Measurements from ENCODE around the gene GRM5. TPM values are rescaled to one million over a fixed set of nuclear protein-coding genes. Genes with fewer than 3 reads are reported as not detected.
"Not testable (repeated sequence)": the region's sequence is repeated elsewhere in the genome, so short reads cannot be mapped to it uniquely, and the experiment has no call there.

GRM5 gene
- total RNA-seq, 2 donors from 2014 or later = 0.17 TPM; not detected in 1

DNA sequence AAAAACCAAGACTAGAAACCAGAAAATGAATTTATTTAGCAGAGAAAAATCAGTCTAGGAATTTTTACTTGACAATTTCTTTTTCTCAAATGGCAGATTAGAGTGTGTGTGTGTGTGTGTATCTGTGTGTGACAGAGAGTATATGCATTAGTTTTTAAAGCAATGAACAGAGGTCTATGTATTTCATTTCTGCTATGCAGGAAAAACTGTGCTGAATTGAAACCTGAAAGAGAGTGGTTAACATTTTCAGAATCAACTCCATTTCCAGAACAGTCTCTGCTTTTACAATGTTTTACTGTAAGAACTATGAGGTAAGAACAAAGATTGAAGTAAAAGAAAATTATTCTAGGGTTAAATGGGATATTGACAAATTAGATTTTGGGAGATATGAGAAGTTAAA lies 114.8 kb downstream of the GRM5 start:
- H3K27me3 ChIP-seq (replicated peaks; ENCODE audit: insufficient read depth) = no peaks in the 10 kb centered on the region
- H3K27ac ChIP-seq = no peak overlapping the region
- H3K9me3 ChIP-seq = no peaks in the 10 kb centered on the region
- H3K4me3 ChIP-seq = no peak overlapping the region
- no peak for TF ChIP-seq POLR2A (IDR thresholded peaks at IDR 0.05)
- TF ChIP-seq POLR2AphosphoS5 (IDR thresholded peaks at IDR 0.05) = no peak
- TF ChIP-seq, protein P1, sequence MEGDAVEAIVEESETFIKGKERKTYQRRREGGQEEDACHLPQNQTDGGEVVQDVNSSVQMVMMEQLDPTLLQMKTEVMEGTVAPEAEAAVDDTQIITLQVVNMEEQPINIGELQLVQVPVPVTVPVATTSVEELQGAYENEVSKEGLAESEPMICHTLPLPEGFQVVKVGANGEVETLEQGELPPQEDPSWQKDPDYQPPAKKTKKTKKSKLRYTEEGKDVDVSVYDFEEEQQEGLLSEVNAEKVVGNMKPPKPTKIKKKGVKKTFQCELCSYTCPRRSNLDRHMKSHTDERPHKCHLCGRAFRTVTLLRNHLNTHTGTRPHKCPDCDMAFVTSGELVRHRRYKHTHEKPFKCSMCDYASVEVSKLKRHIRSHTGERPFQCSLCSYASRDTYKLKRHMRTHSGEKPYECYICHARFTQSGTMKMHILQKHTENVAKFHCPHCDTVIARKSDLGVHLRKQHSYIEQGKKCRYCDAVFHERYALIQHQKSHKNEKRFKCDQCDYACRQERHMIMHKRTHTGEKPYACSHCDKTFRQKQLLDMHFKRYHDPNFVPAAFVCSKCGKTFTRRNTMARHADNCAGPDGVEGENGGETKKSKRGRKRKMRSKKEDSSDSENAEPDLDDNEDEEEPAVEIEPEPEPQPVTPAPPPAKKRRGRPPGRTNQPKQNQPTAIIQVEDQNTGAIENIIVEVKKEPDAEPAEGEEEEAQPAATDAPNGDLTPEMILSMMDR (IDR thresholded peaks at IDR 0.05) = no peak
- no peaks in the 10 kb centered on the region for H3K36me3 ChIP-seq
- H3K4me1 ChIP-seq (replicated peaks) = no peaks in the 10 kb centered on the region
- intact Hi-C loops (cut with DNase I) = no loop called here
- no peak for DNase-seq (ENCODE audit: low spot score)

DNA sequence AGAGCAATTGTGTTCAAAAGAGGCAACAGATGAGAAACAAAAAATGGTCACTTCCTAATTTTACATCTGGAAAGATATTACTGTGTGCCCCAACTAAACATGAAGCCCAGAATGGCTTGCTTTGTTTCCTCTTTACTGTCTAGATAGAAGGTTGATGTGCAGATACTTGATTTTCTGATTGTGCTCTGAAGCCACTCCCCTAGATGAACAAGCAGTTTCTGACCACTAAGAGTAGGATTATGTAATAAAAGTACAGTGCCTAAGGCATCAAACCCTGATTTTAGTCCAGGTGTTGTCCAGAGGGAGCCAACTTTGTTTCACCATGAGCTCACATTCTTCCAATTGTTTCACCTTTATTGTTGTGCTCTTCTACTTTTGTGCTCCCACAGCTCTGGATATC lies 116.9 kb downstream of the GRM5 start:
- intact Hi-C loops (cut with DNase I); H3K4me3 ChIP-seq; H3K27ac ChIP-seq; H3K4me1 ChIP-seq (replicated peaks); H3K27me3 ChIP-seq (replicated peaks; ENCODE audit: insufficient read depth); DNase-seq (ENCODE audit: low spot score); H3K9me3 ChIP-seq; H3K36me3 ChIP-seq: not testable (repeated sequence)

DNA sequence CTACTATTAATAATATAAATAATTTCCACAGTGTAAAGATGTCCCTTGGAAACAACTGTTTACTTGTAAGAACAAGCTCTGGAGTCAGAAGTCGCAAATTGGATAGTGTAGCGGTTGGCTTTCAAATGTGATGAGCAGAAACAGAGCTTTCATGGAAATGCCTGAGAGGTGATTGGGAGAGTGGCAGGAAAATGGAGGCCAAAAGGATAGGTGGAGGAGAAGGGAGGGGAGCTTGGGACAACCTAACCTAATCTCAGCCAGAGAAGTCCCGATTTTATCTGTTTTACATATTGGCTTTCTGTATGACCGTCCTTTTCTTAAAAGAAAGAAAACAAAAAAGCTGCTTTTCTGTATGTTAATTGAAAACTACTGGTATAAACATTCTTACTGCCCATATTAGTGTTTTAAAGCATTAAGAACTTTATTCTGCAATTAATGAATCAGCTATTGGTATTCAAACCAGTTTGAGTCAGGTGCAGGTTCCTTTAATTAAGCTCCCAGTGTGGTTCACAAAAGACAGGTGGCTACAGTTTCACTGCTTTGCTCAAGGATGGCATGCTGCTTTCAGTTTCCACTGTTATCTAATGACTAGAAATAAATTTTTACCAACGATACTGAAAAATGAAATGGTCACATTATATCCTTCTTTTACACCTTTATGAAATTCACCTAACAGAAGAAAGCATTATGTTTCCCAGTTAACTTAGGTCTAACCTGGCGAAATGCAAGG lies 117.8 kb downstream of the GRM5 start:
- H3K36me3 ChIP-seq; H3K27me3 ChIP-seq (replicated peaks; ENCODE audit: insufficient read depth); intact Hi-C loops (cut with DNase I); H3K27ac ChIP-seq; DNase-seq (ENCODE audit: low spot score); H3K4me3 ChIP-seq; H3K4me1 ChIP-seq (replicated peaks); H3K9me3 ChIP-seq: not testable (repeated sequence)
- 82% methylated on average over 6 of the region's 6 CpGs for WGBS

DNA sequence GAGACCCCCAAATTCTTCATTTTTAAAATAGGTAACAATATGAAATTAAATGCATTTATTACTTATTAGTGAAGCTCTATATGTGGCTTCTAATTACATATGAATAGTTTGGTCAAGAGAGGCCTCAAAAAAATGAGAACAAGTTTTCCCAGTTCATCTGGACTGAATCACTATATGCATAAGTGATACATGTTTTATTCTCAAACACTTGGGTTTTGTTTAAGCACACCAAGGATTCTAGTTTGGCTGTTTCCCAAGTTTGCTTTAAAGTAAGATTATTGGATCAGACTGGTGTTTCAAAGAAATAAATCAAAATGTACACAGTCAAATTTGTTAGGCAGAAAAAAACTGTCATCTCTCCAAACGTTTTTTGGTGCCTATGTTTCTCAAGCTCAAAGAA lies 136.1 kb downstream of the GRM5 start:
- H3K4me3 ChIP-seq; DNase-seq (ENCODE audit: low spot score); H3K4me1 ChIP-seq (replicated peaks); H3K27ac ChIP-seq; H3K27me3 ChIP-seq (replicated peaks; ENCODE audit: insufficient read depth); H3K9me3 ChIP-seq; intact Hi-C loops (cut with DNase I); H3K36me3 ChIP-seq: not testable (repeated sequence)
- WGBS = 0% methylated on average over 1 of the region's 1 CpG

DNA sequence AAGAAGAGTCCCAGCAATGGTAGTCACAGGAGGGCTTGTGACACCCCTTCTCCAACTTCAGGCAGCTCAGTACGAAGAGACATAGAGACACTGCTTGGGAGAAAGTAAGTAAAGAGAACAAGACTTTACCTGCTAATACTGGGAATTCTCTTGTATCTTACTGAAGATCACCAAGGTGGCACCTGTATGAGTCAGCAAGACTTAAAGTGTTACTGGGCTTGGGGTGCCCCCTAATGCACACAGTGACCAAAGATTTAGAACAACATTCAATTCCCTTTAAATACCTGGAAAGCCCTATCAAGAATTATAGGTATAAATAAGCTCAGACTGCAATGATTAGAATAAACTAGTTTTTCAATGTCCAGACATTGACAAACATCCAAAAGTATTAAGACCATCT lies 148.7 kb downstream of the GRM5 start:
- H3K36me3 ChIP-seq; H3K27me3 ChIP-seq (replicated peaks; ENCODE audit: insufficient read depth); DNase-seq (ENCODE audit: low spot score); H3K4me1 ChIP-seq (replicated peaks); H3K4me3 ChIP-seq; intact Hi-C loops (cut with DNase I); H3K27ac ChIP-seq; H3K9me3 ChIP-seq: not testable (repeated sequence)
- 81% methylated on average over 1 of the region's 1 CpG for WGBS

DNA sequence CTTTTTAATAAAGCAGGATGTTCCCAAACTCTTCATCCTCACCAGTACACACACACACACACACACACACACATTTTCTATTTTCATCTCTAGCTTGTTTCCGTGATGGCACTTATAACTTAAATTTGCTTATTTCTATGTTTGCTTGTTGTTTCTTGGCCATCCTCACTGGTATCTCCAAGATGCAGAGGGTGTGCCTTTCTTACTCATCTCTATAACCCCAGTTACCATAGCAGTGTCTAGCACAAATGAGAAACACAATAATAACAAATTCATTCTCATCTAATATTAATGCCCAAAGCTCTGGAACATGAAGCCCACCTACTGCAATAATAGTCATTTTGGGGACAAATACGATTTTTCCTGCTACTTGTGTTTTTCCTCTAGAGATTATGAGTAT lies 156.3 kb downstream of the GRM5 start:
- Histone ChIP-seq H3K9me3 (no peaks in the 10 kb centered on the region), H3K27me3 (replicated peaks; ENCODE audit: insufficient read depth) (no peaks in the 10 kb centered on the region), H3K36me3 (no peaks in the 10 kb centered on the region), H3K4me1 (replicated peaks) (no peaks in the 10 kb centered on the region), H3K4me3 (no peak overlapping the region), H3K27ac (no peak overlapping the region)
- intact Hi-C loops (cut with DNase I) = no loop called here
- TF ChIP-seq POLR2AphosphoS5 (IDR thresholded peaks at IDR 0.05) = no peak
- no peak for TF ChIP-seq POLR2A (IDR thresholded peaks at IDR 0.05)
- TF ChIP-seq, protein P1 (IDR thresholded peaks at IDR 0.05) = no peak
- DNase-seq (ENCODE audit: low spot score) = no peak
- 92% methylated on average over 2 of the region's 2 CpGs for WGBS

DNA sequence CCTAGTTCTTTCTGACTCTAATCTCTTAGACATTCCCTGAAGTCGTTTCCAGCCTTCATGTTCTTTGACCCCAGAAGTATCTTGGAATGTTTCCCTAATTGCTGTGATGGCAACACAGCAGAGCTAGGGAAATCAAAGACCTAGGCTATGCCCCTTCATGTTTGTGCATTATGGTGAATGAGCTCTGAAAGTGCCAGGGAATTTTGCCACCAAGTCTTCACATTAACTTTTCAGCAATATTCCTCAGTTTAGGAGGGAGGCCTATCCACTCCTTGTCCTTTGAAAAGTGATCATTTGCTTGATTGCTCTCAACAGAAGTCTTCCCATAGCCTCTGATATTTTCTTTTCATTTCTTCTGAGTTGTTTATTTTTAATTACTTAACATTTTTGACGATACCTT lies 164.3 kb downstream of the GRM5 start:
- WGBS = 72% methylated on average over 2 of the region's 2 CpGs
- H3K9me3 ChIP-seq; H3K27ac ChIP-seq; H3K4me3 ChIP-seq; DNase-seq (ENCODE audit: low spot score); H3K4me1 ChIP-seq (replicated peaks); intact Hi-C loops (cut with DNase I); H3K27me3 ChIP-seq (replicated peaks; ENCODE audit: insufficient read depth); H3K36me3 ChIP-seq: not testable (repeated sequence)

DNA sequence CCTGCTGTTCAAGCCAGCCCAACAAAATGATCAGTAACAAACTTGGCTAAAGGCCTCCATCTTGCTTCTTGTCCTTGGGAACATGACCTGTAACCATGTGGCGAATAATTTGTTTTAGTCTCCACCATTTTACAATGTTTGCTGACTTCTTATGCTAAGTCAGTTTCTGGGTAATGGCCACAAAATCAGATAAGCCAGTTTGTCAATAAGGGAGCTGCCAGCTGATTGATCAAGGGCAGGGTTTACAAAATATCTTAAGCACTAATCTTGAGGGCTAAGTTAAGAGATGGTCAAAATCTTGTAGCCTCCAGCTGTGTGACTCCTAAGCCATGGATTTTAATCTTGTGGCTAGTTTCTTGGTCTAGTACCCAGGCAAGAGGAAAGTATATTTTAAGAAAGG lies 176.9 kb downstream of the GRM5 start:
- H3K9me3 ChIP-seq; H3K27me3 ChIP-seq (replicated peaks; ENCODE audit: insufficient read depth); H3K4me3 ChIP-seq; H3K27ac ChIP-seq; H3K4me1 ChIP-seq (replicated peaks); intact Hi-C loops (cut with DNase I); DNase-seq (ENCODE audit: low spot score); H3K36me3 ChIP-seq: not testable (repeated sequence)
- 50% methylated on average over 1 of the region's 1 CpG for WGBS

All from prostate gland (tissue), 2 donors.